Head of caudate nucleus (tissue), 42 donors: ENCODE measurements around the gene ITLN2.
"Not testable (repeated sequence)": the region's sequence is repeated elsewhere in the genome, so short reads cannot be mapped to it uniquely, and the experiment has no call there.

Experiments used
- DNase-seq, 42 donors: peaks; one replicate each; pipeline versions ENCODE4 v3.0.0 to v3.0.0-alpha.2; 2020 to 2021; ENCODE audit warnings: mixed read lengths in 7 of 42
- intact Hi-C: fragments of 100-400 bp; cut with DNase I; formaldehyde crosslinking; loops from one replicate; pipeline ENCODE4 v1.15.0; 2022

Gene ITLN2

DNA sequence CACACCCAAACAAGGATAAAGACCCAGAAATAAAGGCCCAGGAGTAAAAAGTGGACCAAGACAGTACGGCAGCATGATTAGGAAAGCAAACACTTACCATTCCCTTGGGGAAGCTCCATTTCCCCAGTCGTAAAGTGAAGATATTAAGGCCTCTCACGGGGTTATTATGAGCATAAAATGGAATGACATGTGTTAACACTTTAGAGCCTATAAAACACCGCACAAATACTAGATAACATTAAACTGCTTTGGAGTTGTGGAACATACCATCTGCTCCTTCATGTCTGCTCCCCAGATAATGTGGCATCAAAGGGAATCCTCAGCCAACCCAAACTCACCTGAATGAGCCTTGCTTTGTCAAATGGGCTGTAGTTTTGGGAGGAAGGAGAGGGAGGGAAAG, 8.9 kb upstream of the ITLN2 start:
- intact Hi-C loops, result no loop called here
- peak in 1 of 42 donors; percentile 1 for DNase-seq

GRCh38 chr1:160961419-160961818, 6.8 kb upstream of the ITLN2 start:
- intact Hi-C loops, result no loop called here

GRCh38 chr1:160956966-160957365, 2.4 kb upstream of the ITLN2 start:
- peak in 1 of 42 donors; percentile 22 for DNase-seq
- intact Hi-C loops, result loop anchor here (10.0 kb wide), 2 partner anchors 122 to 232 kb away; no protein-coding TSS in a partner anchor

More at GRCh38 chr1:160961419-160961818, 6.8 kb upstream of the ITLN2 start:
- peak in 1 of 42 donors; percentile 2 for DNase-seq

DNA sequence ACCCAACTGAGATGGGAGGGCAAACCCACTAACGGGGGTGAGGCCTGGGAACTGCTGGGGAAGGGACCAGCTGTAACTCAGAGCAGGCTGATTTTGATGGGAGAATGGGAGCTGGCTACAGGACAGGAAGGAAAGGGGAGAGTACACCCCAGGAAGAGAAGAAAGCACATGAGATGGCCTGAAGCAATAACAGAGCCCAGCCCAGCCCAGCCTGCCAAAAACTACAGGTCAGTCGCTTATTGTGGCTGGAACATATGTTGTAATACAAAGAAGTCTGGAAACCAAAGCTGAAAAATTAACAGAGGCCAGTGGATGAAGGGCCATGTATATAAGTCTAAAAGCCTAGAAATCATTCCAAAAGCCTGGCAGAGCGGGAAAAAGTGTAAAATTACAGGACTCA, 1.6 kb downstream of the ITLN2 start:
- intact Hi-C loops, result loop anchor here (10.0 kb wide), 2 partner anchors 118 to 228 kb away; no protein-coding TSS in a partner anchor
- peak in 1 of 42 donors; percentile 22 for DNase-seq

- intact Hi-C loops, result loop anchor here (10.0 kb wide), 2 partner anchors 117 to 227 kb away; no protein-coding TSS in a partner anchor
- DNase-seq, result no peak
Measured at GRCh38 chr1:160952129-160952510, 2.5 kb downstream of the ITLN2 start.

- intact Hi-C loops, result loop anchor here (10.0 kb wide), 2 partner anchors 117 to 227 kb away; no protein-coding TSS in a partner anchor
- peak; percentile 28 to 83 (median 68) for DNase-seq
Measured at GRCh38 chr1:160951443-160952128, 3.0 kb downstream of the ITLN2 start.

DNA sequence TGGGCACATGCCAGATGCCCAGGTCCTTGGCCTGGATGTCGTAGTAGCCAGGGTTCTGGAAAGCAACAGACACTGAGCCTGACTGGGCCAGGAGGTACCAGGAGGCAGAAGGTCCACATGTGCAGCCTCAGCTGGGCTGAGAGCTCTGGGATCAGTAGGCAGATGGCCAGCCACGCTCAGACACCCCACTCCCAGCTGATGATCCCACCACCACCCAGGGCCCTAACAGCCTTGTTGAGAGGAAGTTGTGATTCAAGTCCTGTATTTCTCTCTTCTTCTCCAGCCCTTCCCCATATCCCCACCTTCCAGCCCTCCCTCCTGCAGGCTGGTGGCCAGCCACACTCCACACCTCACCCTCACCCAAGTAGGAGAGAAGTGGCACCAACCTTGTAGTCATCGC, 4.0 kb downstream of the ITLN2 start:
- no peak for DNase-seq
- intact Hi-C loops, result loop anchor here (10.0 kb wide), 2 partner anchors 116 to 226 kb away; no protein-coding TSS in a partner anchor

DNA sequence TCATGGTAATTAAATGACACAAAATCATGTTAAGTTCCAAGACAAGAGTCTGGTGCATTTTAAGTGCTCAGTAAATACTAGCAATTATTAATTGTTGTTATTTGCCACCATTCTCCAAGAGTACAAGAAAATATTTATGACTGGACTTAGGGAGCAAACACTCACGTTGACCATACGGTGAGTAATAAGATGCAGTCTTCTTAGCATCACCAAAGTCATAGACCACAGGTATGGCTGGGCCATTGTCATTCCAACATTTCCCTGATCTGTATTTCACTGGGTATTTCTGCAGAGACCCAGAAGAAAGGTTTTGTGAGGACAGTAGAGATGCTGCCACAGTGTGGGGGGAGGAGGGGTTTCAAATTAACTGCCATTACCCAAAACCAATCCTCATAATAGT, 4.7 kb downstream of the ITLN2 start:
- intact Hi-C loops, result loop anchor here (10.0 kb wide), 2 partner anchors 115 to 225 kb away; no protein-coding TSS in a partner anchor
- DNase-seq, result no peak

DNA sequence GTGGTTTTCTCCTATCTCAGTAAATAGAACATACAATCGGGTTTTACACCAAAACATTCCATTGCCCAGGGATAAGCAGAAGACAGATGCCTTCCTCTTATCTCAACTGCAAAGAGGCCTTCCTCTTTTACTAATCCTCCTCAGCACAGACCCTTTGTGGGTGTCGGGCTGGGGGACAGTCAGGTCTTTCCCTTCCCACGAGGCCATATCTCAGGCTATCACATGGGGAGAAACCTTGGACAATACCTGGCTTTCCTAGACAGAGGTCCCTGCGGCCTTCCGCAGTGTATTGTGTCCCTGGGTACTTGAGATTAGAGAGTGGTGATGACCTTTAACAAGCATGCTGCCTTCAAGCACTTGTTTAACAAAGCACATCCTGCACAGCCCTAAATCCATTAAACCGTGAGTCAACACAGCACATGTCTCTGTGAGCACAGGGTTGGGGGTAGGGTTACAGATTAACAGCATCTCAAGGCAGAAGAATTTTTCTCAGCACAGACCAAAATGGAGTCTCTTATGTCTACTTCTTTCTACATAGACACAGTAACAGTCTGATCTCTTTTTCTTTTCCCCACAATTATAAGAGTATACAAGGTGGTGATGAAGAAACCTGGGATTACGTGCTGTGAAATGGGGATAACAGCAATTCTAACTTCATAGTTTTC, 5.3 kb downstream of the ITLN2 start:
- intact Hi-C loops, DNase-seq: not testable (repeated sequence)

DNA sequence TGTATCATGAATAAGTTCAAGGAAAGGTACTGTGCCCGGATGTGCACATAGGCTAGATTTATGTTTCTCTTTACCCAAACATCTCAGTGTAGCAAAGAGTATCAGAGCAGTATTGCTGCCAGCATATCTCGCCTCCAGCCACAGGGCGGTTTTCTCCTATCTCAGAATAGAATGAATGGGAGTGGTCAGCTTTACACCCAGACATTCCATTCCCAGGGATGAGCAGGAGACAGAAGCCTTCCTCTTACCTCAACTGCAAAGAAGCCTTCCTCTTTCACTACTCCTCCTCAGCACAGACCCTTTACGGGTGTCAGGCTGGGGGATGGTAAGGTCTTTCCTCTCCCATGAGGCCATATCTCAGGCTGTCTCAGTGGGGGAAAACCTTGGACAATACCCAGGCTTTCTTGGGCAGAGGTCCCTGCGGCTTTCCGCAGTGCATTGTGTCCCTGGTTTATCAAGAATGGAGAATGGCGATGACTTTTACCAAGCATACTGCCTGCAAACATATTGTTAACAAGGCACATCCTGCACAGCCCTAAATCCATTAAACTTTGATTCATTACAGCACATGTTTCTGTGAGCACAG, 7.3 kb downstream of the ITLN2 start:
- intact Hi-C loops, DNase-seq: not testable (repeated sequence)

GRCh38 chr1:160945881-160946280, 8.7 kb downstream of the ITLN2 start:
- DNase-seq, intact Hi-C loops: not testable (repeated sequence)

DNA sequence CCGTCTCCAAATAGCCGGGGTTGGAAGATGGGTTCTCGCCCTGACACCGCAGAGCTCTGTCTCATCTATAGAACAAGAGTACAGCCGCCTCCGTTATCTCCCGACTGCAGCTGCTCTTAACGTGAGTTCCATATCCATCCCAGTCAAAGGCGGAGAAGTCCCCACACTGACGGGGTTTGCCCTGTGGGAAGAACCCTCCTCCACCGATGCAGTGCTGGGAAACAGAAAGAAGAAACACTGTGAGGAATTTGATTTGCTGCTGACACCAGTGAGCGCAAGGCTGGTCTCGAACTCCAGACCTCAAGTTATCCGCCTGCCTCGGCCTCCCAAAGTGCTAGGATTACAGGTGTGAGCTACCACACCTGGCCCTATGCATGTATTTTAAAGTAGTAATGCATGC, 9.5 kb downstream of the ITLN2 start:
- intact Hi-C loops, result no loop called here
- no peak for DNase-seq

GRCh38 chr1:160942926-160943325, 11.7 kb downstream of the ITLN2 start:
- DNase-seq, result peak in 1 of 42 donors; percentile 23
- intact Hi-C loops, result no loop called here

- intact Hi-C loops, DNase-seq: not testable (repeated sequence)
Measured at GRCh38 chr1:160936666-160937065, 17.9 kb downstream of the ITLN2 start.

DNA sequence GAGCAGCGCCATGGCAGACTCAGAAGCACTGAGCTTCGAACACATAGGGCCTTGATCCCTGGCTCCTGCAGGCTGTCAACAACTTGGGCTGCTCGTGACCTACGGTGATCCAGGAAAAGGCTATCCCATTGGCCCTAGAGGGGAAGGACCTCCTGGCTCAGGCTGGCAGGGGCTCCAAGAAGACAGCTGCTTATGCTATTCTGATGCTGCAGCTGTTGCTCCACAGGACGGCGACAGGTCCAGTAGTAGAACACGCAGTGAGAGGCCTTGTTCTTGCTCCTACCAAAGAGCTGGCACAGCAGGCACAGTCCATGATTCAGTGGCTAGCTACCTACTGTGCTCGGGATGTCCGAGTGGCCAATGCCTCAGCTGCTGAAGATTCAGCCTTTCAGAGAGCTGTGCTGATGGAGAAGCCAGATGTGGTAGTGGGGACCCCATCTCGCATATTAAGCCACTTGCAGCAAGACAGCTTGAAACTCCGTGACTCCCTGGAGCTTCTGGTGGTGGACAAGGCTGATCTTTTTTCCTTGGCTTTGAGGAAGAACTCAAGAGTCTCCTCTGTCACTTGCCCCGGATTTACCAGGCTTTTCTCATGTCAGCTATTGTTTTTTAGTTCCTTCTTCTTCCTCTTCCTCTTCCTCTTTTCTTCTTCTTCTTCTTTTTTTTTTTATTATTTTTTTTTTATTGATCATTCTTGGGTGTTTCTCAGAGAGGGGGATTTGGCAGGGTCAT, 18.9 kb downstream of the ITLN2 start:
- intact Hi-C loops, result no loop called here
- DNase-seq, result no peak

DNA sequence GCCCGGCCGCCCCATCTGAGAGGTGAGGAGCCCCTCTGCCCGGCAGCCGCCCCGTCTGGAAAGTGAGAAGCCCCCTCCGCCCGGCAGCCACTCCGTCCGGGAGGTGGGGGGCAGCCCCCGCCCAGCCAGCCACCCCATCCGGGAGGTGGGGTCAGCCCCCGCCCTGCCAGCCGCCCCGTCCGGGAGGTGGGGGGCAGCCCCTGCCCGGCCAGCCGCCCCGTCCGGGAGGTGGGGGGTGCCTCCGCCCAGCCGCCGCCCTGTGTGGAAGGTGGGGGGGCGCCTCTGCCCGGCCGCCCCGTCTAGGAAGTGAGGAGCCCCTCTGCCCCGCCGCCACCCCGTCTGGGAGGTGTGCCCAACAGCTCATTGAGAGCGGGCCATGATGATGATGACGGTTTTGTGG, 21.3 kb downstream of the ITLN2 start:
- intact Hi-C loops, DNase-seq: not testable (repeated sequence)

- intact Hi-C loops, result no loop called here
- no peak for DNase-seq
Measured at GRCh38 chr1:160925652-160926244, 28.9 kb downstream of the ITLN2 start.

DNA sequence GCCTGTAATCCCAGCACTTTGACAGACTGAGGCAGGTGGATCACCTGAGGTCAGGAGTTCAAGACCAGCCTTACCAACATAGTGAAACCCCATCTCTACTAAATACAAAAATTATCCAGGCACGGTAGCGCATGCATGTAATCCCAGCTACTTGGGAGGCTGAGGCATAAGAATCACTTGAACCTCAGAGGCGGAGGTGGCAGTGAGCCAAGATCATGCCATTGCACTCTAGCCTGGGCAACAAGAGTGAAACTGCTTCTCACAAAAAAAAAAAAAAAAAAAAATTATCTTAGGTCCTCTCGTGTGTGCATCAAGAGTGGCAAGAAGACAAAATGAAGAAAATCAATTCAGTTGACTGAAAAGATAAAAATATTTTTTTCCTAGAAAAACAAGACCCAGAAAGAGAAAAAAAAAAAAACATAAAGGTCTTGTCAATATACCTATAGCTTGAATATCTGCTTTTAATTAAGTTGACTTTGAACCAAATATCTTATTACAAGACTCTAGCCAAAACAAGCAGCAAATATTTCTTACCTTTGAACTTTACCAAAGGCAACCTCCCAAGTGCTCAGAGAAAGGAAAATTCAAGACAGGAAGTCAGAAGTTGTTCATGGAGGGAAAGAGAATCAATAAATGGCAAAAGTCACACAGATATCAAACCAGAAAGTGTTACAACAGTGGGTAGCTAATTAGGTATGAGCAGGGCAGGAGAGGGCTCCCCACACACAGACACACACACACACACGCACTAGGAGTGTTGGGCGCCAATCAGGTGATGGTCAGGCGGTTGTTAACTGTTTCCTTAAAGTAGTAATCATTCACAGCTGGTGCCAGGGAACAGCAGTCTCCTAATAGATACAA, 29.6 kb downstream of the ITLN2 start:
- no peak for DNase-seq
- intact Hi-C loops, result no loop called here
